DOHH2 (cell line): Measurements from ENCODE around the gene ARHGEF39.

Source experiments
- H3F3A ChIP-seq: fragments of 200-600 bp; sonication (generic), shearing (Covaris generic); 2 replicates; pipeline ENCODE4 v1.6.0; 2016; ENCODE audit warnings: antibody characterized with exemption, mild to moderate bottlenecking; ENCODE audit not compliant: control insufficient read depth, insufficient read depth
- H3K27ac ChIP-seq: fragments of 200-600 bp; sonication (generic); 2 replicates; pipeline ENCODE4 v1.5.1; 2014; ENCODE audit warnings: low read depth, mild to moderate bottlenecking, low read length, moderate library complexity
- H3K27me3 ChIP-seq: fragments of 200-600 bp; sonication (generic); 2 replicates; pipeline ENCODE4 v1.6.1; 2014; ENCODE audit warnings: mild to moderate bottlenecking, low read length, mixed read lengths; ENCODE audit not compliant: control insufficient read depth
- H3K36me3 ChIP-seq: fragments of 200-600 bp; sonication (generic); 2 replicates; pipeline ENCODE4 v1.6.1; 2014; ENCODE audit warnings: mild to moderate bottlenecking, low read length, moderate library complexity, mixed read lengths; ENCODE audit not compliant: control insufficient read depth
- H3K4me1 ChIP-seq: fragments of 200-600 bp; sonication (generic); 2 replicates; pipeline ENCODE4 v1.6.1; 2014; ENCODE audit warnings: mild to moderate bottlenecking, low read length, mixed read lengths; ENCODE audit not compliant: control insufficient read depth
- H3K4me2 ChIP-seq: fragments of 200-600 bp; sonication (generic); 2 replicates; pipeline ENCODE4 v1.6.0; 2014; ENCODE audit warnings: mild to moderate bottlenecking, low read length, moderate library complexity
- H3K4me3 ChIP-seq: fragments of 200-600 bp; sonication (generic); 2 replicates; pipeline ENCODE4 v1.5.1; 2014; ENCODE audit warnings: mild to moderate bottlenecking, low read length, mixed read lengths
- H3K79me2 ChIP-seq: fragments of 200-600 bp; sonication (generic); 2 replicates; pipeline ENCODE4 v1.6.1; 2014; ENCODE audit warnings: mild to moderate bottlenecking, low read length, mixed read lengths; ENCODE audit not compliant: control insufficient read depth
- H3K9me2 ChIP-seq: fragments of 200-600 bp; sonication (generic); replicated peaks from 2 replicates; pipeline ENCODE4 v1.6.1; 2014; ENCODE audit warnings: mild to moderate bottlenecking, low read length, mixed read lengths; ENCODE audit not compliant: control insufficient read depth
- H3K9me3 ChIP-seq: fragments of 200-600 bp; sonication (generic); 2 replicates; pipeline ENCODE4 v1.6.1; 2014; ENCODE audit warnings: antibody characterized with exemption, low read length, mixed read lengths; ENCODE audit not compliant: control insufficient read depth, insufficient read depth
- H4K20me1 ChIP-seq: fragments of 200-600 bp; sonication (generic); 2 replicates; pipeline ENCODE4 v1.6.0; 2014; ENCODE audit warnings: low read depth, mild to moderate bottlenecking, antibody characterized with exemption, low read length, moderate library complexity; ENCODE audit not compliant: control insufficient read depth, insufficient read depth
- CTCF ChIP-seq: fragments of 200-600 bp; sonication (generic); IDR thresholded peaks from one replicate; pipeline ENCODE4 v1.5.1; 2014; ENCODE audit warnings: antibody characterized with exemption, mild to moderate bottlenecking, low read depth, low read length; ENCODE audit not compliant: poor library complexity, severe bottlenecking
- EZH2phosphoT487 ChIP-seq: fragments of 200-600 bp; sonication (generic); IDR thresholded peaks from 2 replicates; pipeline ENCODE4 v1.6.1; 2017; ENCODE audit warnings: borderline replicate concordance, mild to moderate bottlenecking, antibody characterized with exemption, low read length, moderate library complexity, mixed read lengths

ARHGEF39 gene

GRCh38 chr9:35685506-35685905, 20.5 kb upstream of the ARHGEF39 start:
- Histone ChIP-seq H3K36me3 (no peaks in the 10 kb centered on the region), H3K9me3 (no peaks in the 10 kb centered on the region), H3K4me2 (no peak overlapping the region), H3K79me2 (no peaks in the 10 kb centered on the region), H3F3A (no peaks in the 10 kb centered on the region), H3K27me3 (no peaks in the 10 kb centered on the region), H3K27ac (no peak overlapping the region), H3K4me3 (no peak overlapping the region), H3K4me1 (peaks cover 52% of the 10 kb centered on the region), H3K9me2 (no peaks in the 10 kb centered on the region), H4K20me1 (no peaks in the 10 kb centered on the region)
- TF ChIP-seq CTCF (no peak), EZH2phosphoT487 (no peak)

GRCh38 chr9:35684921-35685320, 19.9 kb upstream of the ARHGEF39 start:
- Histone ChIP-seq H3K9me2 (no peaks in the 10 kb centered on the region), H4K20me1 (no peaks in the 10 kb centered on the region), H3K79me2 (no peaks in the 10 kb centered on the region), H3K4me2 (no peak overlapping the region), H3K27me3 (no peaks in the 10 kb centered on the region), H3K9me3 (no peaks in the 10 kb centered on the region), H3K27ac (no peak overlapping the region), H3F3A (no peaks in the 10 kb centered on the region), H3K4me3 (no peak overlapping the region), H3K36me3 (no peaks in the 10 kb centered on the region), H3K4me1 (peaks cover 53% of the 10 kb centered on the region)
- TF ChIP-seq EZH2phosphoT487 = no peak
- TF ChIP-seq CTCF = no peak

- no peak overlapping the region for H3K4me2 ChIP-seq
- TF ChIP-seq CTCF = no peak
- no peak for TF ChIP-seq EZH2phosphoT487
- no peaks in the 10 kb centered on the region for H3K79me2 ChIP-seq
- H4K20me1 ChIP-seq = no peaks in the 10 kb centered on the region
- H3K4me1 ChIP-seq = peaks cover 42% of the 10 kb centered on the region
- H3K9me2 ChIP-seq = no peaks in the 10 kb centered on the region
- H3K4me3 ChIP-seq = no peak overlapping the region
- no peak overlapping the region for H3K27ac ChIP-seq
- H3K36me3 ChIP-seq = no peaks in the 10 kb centered on the region
- H3K9me3 ChIP-seq = no peaks in the 10 kb centered on the region
- no peaks in the 10 kb centered on the region for H3K27me3 ChIP-seq
- no peaks in the 10 kb centered on the region for H3F3A ChIP-seq
Measured at GRCh38 chr9:35683323-35683722, 18.3 kb upstream of the ARHGEF39 start.
